ENCODE measurements around the gene RASA1. TPM values are rescaled to one million over a fixed set of nuclear protein-coding genes. Genes with fewer than 3 reads are reported as not detected.

The RASA1 gene
- total RNA-seq, 1 donor from 2014 or later = 20.7 TPM

- H3K4me1 Mint-ChIP-seq (ENCODE audit: low read depth) = no peaks in the 10 kb centered on the region
- no peak overlapping the region for H3K4me3 Mint-ChIP-seq
- DNase-seq (ENCODE audit: low spot score) = no peak
- peaks cover 2% of the 10 kb centered on the region for H3K27me3 Mint-ChIP-seq (ENCODE audit: insufficient read depth)
- H3K36me3 Mint-ChIP-seq (ENCODE audit: low read depth) = no peaks in the 10 kb centered on the region
- H3K9me3 Mint-ChIP-seq = no peaks in the 10 kb centered on the region
- H3K27ac Mint-ChIP-seq = no peak overlapping the region
- intact Hi-C loops (cut with micrococcal nuclease) = loop anchor here (10.0 kb wide), 1 partner anchor 1246 kb away; no protein-coding TSS in a partner anchor
Measured at GRCh38 chr5:87418506-87418905, 150.8 kb downstream of the RASA1 start.

- H3K4me1 Mint-ChIP-seq (ENCODE audit: low read depth) = no peaks in the 10 kb centered on the region
- no peak overlapping the region for H3K27ac Mint-ChIP-seq
- intact Hi-C loops (cut with micrococcal nuclease) = no loop called here
- peaks cover 2% of the 10 kb centered on the region for H3K27me3 Mint-ChIP-seq (ENCODE audit: insufficient read depth)
- H3K4me3 Mint-ChIP-seq = no peak overlapping the region
- H3K36me3 Mint-ChIP-seq (ENCODE audit: low read depth) = no peaks in the 10 kb centered on the region
- no peaks in the 10 kb centered on the region for H3K9me3 Mint-ChIP-seq
- no peak for DNase-seq (ENCODE audit: low spot score)
Measured at GRCh38 chr5:87421307-87421706, 153.6 kb downstream of the RASA1 start.

DNA sequence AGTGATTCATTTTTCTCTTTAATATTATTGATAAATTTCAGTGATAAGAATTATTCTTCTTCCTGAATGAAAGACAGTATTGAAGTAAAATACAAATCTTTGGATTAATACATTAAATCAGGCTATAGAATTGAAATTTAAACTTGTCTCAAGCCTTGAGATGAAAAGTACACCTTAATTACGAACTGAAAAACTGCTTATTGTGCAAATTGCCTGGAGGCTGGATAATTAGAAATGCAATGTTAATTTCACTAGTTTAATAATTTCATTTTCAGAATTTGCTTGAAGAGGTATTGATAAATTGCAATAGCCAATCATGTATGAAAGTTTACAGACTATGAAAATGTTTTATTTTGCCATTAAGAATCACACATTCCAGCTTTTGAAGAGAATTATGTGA, 156.1 kb downstream of the RASA1 start:
- no peak for DNase-seq (ENCODE audit: low spot score)
- H3K36me3 Mint-ChIP-seq (ENCODE audit: low read depth) = no peaks in the 10 kb centered on the region
- peaks cover 5% of the 10 kb centered on the region for H3K27me3 Mint-ChIP-seq (ENCODE audit: insufficient read depth)
- intact Hi-C loops (cut with micrococcal nuclease) = no loop called here
- H3K4me3 Mint-ChIP-seq = no peak overlapping the region
- H3K27ac Mint-ChIP-seq = no peak overlapping the region
- no peaks in the 10 kb centered on the region for H3K9me3 Mint-ChIP-seq
- H3K4me1 Mint-ChIP-seq (ENCODE audit: low read depth) = no peaks in the 10 kb centered on the region

- no peak overlapping the region for H3K4me3 Mint-ChIP-seq
- no peaks in the 10 kb centered on the region for H3K4me1 Mint-ChIP-seq (ENCODE audit: low read depth)
- H3K9me3 Mint-ChIP-seq = no peaks in the 10 kb centered on the region
- DNase-seq (ENCODE audit: low spot score) = no peak
- H3K36me3 Mint-ChIP-seq (ENCODE audit: low read depth) = no peaks in the 10 kb centered on the region
- no peak overlapping the region for H3K27ac Mint-ChIP-seq
- intact Hi-C loops (cut with micrococcal nuclease) = no loop called here
- peaks cover 7% of the 10 kb centered on the region for H3K27me3 Mint-ChIP-seq (ENCODE audit: insufficient read depth)
Measured at GRCh38 chr5:87430863-87431457, 163.3 kb downstream of the RASA1 start.

GRCh38 chr5:87432460-87432859, 164.8 kb downstream of the RASA1 start:
- no peak overlapping the region for H3K27ac Mint-ChIP-seq
- H3K4me3 Mint-ChIP-seq = no peak overlapping the region
- no peaks in the 10 kb centered on the region for H3K9me3 Mint-ChIP-seq
- intact Hi-C loops (cut with micrococcal nuclease) = no loop called here
- H3K4me1 Mint-ChIP-seq (ENCODE audit: low read depth) = no peaks in the 10 kb centered on the region
- H3K36me3 Mint-ChIP-seq (ENCODE audit: low read depth) = no peaks in the 10 kb centered on the region
- peaks cover 9% of the 10 kb centered on the region for H3K27me3 Mint-ChIP-seq (ENCODE audit: insufficient read depth)
- no peak for DNase-seq (ENCODE audit: low spot score)

- Mint-ChIP-seq H3K27ac (no peak overlapping the region), H3K4me1 (ENCODE audit: low read depth) (no peaks in the 10 kb centered on the region)
Measured at GRCh38 chr5:87433945-87434344, 166.3 kb downstream of the RASA1 start.

DNA sequence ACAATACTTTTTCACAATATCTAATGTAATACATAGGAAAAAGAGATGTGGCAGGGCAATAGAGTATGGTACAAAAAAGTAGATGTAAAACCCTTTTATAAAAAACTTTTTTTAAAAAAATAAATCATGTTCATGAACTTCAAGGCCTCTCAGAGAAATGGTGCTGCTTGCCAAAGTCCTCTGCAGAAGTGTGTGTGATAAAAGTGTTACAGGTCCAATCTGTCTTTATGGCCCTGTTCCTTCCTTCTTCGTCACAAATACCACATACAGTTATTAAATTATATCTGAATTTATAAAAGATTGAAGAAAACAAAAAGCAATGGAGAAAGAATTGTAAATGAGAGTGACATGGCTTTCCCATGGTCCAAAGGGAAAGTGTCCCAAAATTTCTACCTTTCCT, 166.8 kb downstream of the RASA1 start:
- no peaks in the 10 kb centered on the region for H3K4me1 Mint-ChIP-seq (ENCODE audit: low read depth)
- H3K27ac Mint-ChIP-seq = no peak overlapping the region
- DNase-seq (ENCODE audit: low spot score) = no peak
- no peak overlapping the region for H3K4me3 Mint-ChIP-seq
- H3K36me3 Mint-ChIP-seq (ENCODE audit: low read depth) = no peaks in the 10 kb centered on the region
- H3K27me3 Mint-ChIP-seq (ENCODE audit: insufficient read depth) = peaks cover 8% of the 10 kb centered on the region
- intact Hi-C loops (cut with micrococcal nuclease) = no loop called here
- H3K9me3 Mint-ChIP-seq = no peaks in the 10 kb centered on the region

More at GRCh38 chr5:87433945-87434344, 166.3 kb downstream of the RASA1 start:
- intact Hi-C loops (cut with micrococcal nuclease) = no loop called here
- no peaks in the 10 kb centered on the region for H3K36me3 Mint-ChIP-seq (ENCODE audit: low read depth)
- H3K27me3 Mint-ChIP-seq (ENCODE audit: insufficient read depth) = peaks cover 8% of the 10 kb centered on the region
- DNase-seq (ENCODE audit: low spot score) = no peak
- no peak overlapping the region for H3K4me3 Mint-ChIP-seq
- H3K9me3 Mint-ChIP-seq = no peaks in the 10 kb centered on the region

DNA sequence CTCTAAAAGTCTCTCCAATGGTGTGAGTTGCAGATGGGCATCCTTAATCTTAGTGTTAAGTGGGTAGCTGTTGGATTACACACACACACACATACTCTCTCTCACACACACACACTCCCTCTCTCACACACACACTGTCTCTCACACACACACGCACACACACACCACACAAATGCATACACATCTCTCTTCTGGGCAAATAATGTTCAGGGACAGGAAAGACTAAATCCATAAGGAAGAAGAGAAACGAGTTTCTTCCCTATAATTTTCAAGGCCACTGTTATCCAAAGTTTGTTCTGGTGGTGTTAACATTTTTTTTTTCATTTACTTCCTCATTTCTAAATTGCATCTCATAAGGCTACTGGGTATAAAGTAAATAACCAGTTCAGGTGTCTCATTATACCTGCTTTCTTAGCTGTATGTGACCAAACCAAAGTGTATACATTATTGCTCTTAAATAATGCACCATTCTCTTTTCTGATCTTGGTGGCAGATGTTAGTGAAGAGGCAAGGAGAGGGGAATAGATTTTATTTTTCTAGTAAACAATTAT, 167.5 kb downstream of the RASA1 start:
- Mint-ChIP-seq H3K9me3 (no peaks in the 10 kb centered on the region), H3K27ac (no peak overlapping the region), H3K36me3 (ENCODE audit: low read depth) (no peaks in the 10 kb centered on the region), H3K4me3 (no peak overlapping the region), H3K4me1 (ENCODE audit: low read depth) (no peaks in the 10 kb centered on the region), H3K27me3 (ENCODE audit: insufficient read depth) (peaks cover 8% of the 10 kb centered on the region)
- no peak for DNase-seq (ENCODE audit: low spot score)
- intact Hi-C loops (cut with micrococcal nuclease) = no loop called here

DNA sequence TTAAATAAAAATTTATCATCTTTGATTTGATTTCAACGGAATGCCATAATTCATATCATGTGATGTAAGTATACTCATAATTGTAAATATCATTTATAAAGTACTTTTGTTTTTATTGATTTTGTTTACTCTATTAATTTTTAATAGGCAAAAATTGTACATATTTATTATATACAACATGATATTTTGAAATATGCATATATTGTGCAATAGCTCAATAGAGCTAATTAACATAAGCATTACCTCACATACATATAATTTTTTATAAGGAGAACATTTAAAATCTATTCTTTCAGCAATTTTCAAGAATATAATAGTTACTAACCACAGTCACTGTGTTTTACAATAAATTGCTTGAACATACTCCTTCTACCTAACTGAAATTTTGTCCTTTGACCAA, 170.0 kb downstream of the RASA1 start:
- no peaks in the 10 kb centered on the region for H3K36me3 Mint-ChIP-seq (ENCODE audit: low read depth)
- intact Hi-C loops (cut with micrococcal nuclease) = no loop called here
- no peak overlapping the region for H3K4me3 Mint-ChIP-seq
- no peak for DNase-seq (ENCODE audit: low spot score)
- no peak overlapping the region for H3K27ac Mint-ChIP-seq
- no peaks in the 10 kb centered on the region for H3K9me3 Mint-ChIP-seq
- peaks cover 8% of the 10 kb centered on the region for H3K27me3 Mint-ChIP-seq (ENCODE audit: insufficient read depth)
- H3K4me1 Mint-ChIP-seq (ENCODE audit: low read depth) = no peaks in the 10 kb centered on the region

DNA sequence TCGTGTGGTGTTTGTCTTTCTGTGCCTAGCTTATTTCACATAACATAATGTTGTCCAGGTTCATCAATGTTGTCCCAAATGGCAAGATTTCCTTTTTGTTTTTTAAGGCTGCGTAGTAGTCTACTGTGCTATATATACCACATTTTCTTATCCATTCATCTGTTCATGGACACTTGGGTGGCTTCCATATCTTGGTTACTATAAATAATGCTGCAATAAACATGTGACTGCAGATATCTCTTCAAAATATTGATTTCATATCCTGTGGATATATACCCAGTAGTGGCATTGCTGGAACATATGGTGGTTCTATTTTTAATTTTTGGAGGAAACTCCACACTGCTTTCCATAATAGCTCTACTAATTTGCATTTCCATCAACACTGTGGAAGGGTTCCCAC, 170.5 kb downstream of the RASA1 start:
- Mint-ChIP-seq H3K4me1 (ENCODE audit: low read depth) (no peaks in the 10 kb centered on the region), H3K27me3 (ENCODE audit: insufficient read depth) (peaks cover 8% of the 10 kb centered on the region), H3K9me3 (no peaks in the 10 kb centered on the region), H3K4me3 (no peak overlapping the region), H3K36me3 (ENCODE audit: low read depth) (no peaks in the 10 kb centered on the region), H3K27ac (no peak overlapping the region)
- intact Hi-C loops (cut with micrococcal nuclease) = no loop called here
- no peak for DNase-seq (ENCODE audit: low spot score)

Other genes starting within 250 kb of the RASA1 start
- gene CCNH, start 145.0 kb downstream of the RASA1 start, total RNA-seq = 77.6 and 80.9 TPM in 2 replicates

All from activated T-helper 1 cell treated with anti-CD3 and anti-CD28 coated beads, Interleukin-12 subunit alpha, Interleukin-12 subunit beta, Interleukin-2, Interleukin-4 antibody, amounts not matched to agents 30 ng/mL and 10 ng/mL and 1 ng/mL, durations not matched to agents 14 hours and 24 hours and 36 hours (primary cell).